ENCODE data around the gene ZNF764.
"Not testable (repeated sequence)": the region's sequence is repeated elsewhere in the genome, so short reads cannot be mapped to it uniquely, and the experiment has no call there.

GRCh38 chr16:30590869-30591268 is 32.7 kb upstream of the ZNF764 start:
- TF ChIP-seq CTCF, POLR2A (IDR thresholded peaks at IDR 0.05): not testable (repeated sequence)

Data from esophagus squamous epithelium (tissue), 4 donors.